Tibial artery (tissue), 4 donors: ENCODE measurements around the gene ZAR1L.
"Not testable (repeated sequence)": the region's sequence is repeated elsewhere in the genome, so short reads cannot be mapped to it uniquely, and the experiment has no call there.

ENCODE experiments used
- DNase-seq, 2 donors: peaks; one replicate each; pipeline ENCODE4 v3.0.0-alpha.2; 2019
- H3K27ac ChIP-seq, 2 donors: fragments of 200-600 bp; sonication (generic) in 1 of 2; 1 replicate in 1 of 2; 2 replicates in 1 of 2; pipeline ENCODE4 v1.5.1; 2018 to 2019; ENCODE audit warnings: mild to moderate bottlenecking in 1 of 2
- H3K27me3 ChIP-seq, 2 donors: fragments of 200-600 bp; sonication (generic) in 1 of 2; one replicate each; pipeline versions ENCODE4 v1.5.1 to v1.6.0; 2016 to 2019
- H3K36me3 ChIP-seq, 3 donors: fragments of 200-600 bp; sonication (generic) in 2 of 3; one replicate each; pipeline ENCODE4 v1.5.1; 2016 to 2019; ENCODE audit warnings: mild to moderate bottlenecking in 2 of 3
- H3K4me1 ChIP-seq, 4 donors: fragments of 200-600 bp; sonication (generic) in 2 of 4; 1 replicate in 3 of 4; 2 replicates in 1 of 4; pipeline ENCODE4 v1.5.1; 2016 to 2019
- H3K4me3 ChIP-seq, 2 donors: fragments of 200-600 bp; sonication (generic) in 1 of 2; 1 replicate in 1 of 2; 2 replicates in 1 of 2; pipeline ENCODE4 v1.5.1; 2018 to 2019; ENCODE audit warnings: mild to moderate bottlenecking in 2 of 2
- H3K9me3 ChIP-seq, 3 donors: fragments of 200-600 bp; sonication (generic) in 1 of 3; one replicate each; pipeline ENCODE4 v1.5.1; 2016 to 2019
- intact Hi-C: fragments of 100-400 bp; cut with DNase I; formaldehyde crosslinking; loops from one replicate; pipeline ENCODE4 v1.15.0; 2023; ENCODE audit warnings: low total_unique reads
- TF ChIP-seq, protein P1 (sequence below), 2 experiments: fragments of 200-600 bp in 1 of 2; fragments of 450-650 bp in 1 of 2; IDR thresholded peaks; one replicate each; pipeline ENCODE4 v1.5.1; 2017 to 2019; ENCODE audit warnings: antibody characterized with exemption in 2 of 2, mild to moderate bottlenecking in 1 of 2, moderate library complexity in 1 of 2

Gene ZAR1L, protein sequence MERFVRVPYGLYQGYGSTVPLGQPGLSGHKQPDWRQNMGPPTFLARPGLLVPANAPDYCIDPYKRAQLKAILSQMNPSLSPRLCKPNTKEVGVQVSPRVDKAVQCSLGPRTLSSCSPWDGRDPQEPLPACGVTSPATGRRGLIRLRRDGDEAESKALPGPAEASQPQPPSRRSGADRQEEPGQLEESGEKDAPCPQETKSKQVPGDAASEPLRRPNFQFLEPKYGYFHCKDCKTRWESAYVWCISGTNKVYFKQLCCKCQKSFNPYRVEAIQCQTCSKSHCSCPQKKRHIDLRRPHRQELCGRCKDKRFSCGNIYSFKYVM

GRCh38 chr13:32315238-32316027, at the start of gene ZAR1L, which contains the start of gene BRCA2:
Gene ZAR1L, minus strand, starts transcription at chr13:32315363. Its CDS starts 3,438 bp downstream, at chr13:32311925.
Gene BRCA2, plus strand, starts transcription at chr13:32315508. Its CDS starts 953 bp downstream, at chr13:32316461.
- peaks cover 0 to 13% (median 3%) of the 10 kb centered on the region in 4 donors for H3K4me1 ChIP-seq
- H3K27ac ChIP-seq: peak within 1 kb of the TSS; percentile 95 to 98
- TF ChIP-seq, protein P1, sequence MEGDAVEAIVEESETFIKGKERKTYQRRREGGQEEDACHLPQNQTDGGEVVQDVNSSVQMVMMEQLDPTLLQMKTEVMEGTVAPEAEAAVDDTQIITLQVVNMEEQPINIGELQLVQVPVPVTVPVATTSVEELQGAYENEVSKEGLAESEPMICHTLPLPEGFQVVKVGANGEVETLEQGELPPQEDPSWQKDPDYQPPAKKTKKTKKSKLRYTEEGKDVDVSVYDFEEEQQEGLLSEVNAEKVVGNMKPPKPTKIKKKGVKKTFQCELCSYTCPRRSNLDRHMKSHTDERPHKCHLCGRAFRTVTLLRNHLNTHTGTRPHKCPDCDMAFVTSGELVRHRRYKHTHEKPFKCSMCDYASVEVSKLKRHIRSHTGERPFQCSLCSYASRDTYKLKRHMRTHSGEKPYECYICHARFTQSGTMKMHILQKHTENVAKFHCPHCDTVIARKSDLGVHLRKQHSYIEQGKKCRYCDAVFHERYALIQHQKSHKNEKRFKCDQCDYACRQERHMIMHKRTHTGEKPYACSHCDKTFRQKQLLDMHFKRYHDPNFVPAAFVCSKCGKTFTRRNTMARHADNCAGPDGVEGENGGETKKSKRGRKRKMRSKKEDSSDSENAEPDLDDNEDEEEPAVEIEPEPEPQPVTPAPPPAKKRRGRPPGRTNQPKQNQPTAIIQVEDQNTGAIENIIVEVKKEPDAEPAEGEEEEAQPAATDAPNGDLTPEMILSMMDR (IDR thresholded peaks at IDR 0.05): no peak
- peak within 1 kb of the TSS; percentile 74 to 89 for H3K4me3 ChIP-seq
- H3K27me3 ChIP-seq: no peaks in the 10 kb centered on the region
- no peaks in the 10 kb centered on the region for H3K36me3 ChIP-seq
- intact Hi-C loops: loop anchor here (2.0 to 10.0 kb wide), 2 partner anchors 303 to 471 kb away; no protein-coding TSS in a partner anchor
- no peaks in the 10 kb centered on the region for H3K9me3 ChIP-seq
- peak; percentile 89 to 92 for DNase-seq

- intact Hi-C loops: no loop called here
- Histone ChIP-seq H3K27ac (no peak overlapping the region), H3K9me3 (no peaks in the 10 kb centered on the region), H3K36me3 (no peaks in the 10 kb centered on the region), H3K27me3 (no peaks in the 10 kb centered on the region), H3K4me1 (no peaks in the 10 kb centered on the region), H3K4me3 (no peak overlapping the region)
- TF ChIP-seq, protein P1 (IDR thresholded peaks at IDR 0.05): no peak
- no peak for DNase-seq
These were observed 47.4 kb upstream of the ZAR1L start for GRCh38 chr13:32362574-32362973.

- H3K27me3 ChIP-seq, H3K4me3 ChIP-seq, H3K36me3 ChIP-seq, H3K9me3 ChIP-seq, DNase-seq, H3K27ac ChIP-seq, H3K4me1 ChIP-seq, intact Hi-C loops: not testable (repeated sequence)
These were observed 40.8 kb upstream of the ZAR1L start for GRCh38 chr13:32355935-32356334.

DNA sequence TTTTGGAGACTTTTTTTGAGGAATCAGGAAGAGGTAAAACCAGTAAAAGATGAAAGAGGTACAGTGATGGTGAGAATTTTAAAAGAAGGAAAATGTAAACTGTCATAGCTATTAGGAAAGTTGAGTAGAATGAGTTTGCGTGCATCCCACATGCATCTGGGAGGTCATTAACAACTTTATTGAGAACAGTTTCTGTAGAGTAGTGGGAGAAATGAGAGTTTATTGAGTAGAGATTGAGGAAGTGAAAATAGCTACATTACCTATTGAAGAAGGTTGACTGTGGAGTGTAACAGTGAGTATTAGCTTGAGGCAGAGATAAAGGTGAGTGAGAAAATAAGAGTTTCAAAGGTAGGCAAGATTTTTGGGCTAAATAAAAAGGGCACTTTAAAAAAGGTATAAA, 38.9 kb upstream of the ZAR1L start:
- Histone ChIP-seq H3K4me1 (no peaks in the 10 kb centered on the region), H3K36me3 (no peaks in the 10 kb centered on the region), H3K9me3 (no peaks in the 10 kb centered on the region), H3K4me3 (no peak overlapping the region), H3K27me3 (no peaks in the 10 kb centered on the region), H3K27ac (no peak overlapping the region)
- TF ChIP-seq, protein P1 (IDR thresholded peaks at IDR 0.05): no peak
- intact Hi-C loops: no loop called here
- DNase-seq: no peak

DNA sequence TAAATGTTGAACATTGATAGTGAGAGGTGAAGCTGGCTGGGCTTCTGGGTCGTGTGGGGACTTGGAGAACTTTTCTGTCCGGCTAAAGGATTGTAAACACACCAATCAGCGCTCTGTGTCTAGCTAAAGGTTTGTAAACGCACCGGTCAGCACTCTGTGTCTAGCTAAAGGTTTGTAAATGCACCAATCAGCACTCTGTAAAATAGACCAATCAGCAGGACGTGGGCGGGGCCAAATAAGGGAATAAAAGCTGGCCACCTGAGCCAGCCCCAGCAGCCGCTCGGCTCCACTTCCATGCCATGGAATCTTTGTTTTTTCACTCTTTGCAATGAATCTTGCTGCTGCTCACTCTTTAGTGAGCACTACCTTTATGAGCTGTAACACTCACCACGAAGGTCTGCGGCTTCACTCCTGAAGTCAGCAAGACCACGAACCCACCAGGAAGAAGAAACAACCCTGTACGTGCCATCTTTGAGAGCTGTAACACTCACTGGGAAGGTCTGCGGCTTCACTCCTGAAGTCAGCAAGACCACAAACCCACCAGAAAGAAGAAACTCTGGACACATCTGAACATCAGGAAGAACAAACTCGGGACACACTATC, 35.8 kb upstream of the ZAR1L start:
- H3K27ac ChIP-seq, DNase-seq, H3K4me1 ChIP-seq, H3K4me3 ChIP-seq, H3K9me3 ChIP-seq, H3K27me3 ChIP-seq, intact Hi-C loops, H3K36me3 ChIP-seq: not testable (repeated sequence)

- Histone ChIP-seq H3K4me1 (no peaks in the 10 kb centered on the region), H3K27ac (no peak overlapping the region), H3K36me3 (no peaks in the 10 kb centered on the region), H3K4me3 (no peak overlapping the region), H3K9me3 (no peaks in the 10 kb centered on the region), H3K27me3 (no peaks in the 10 kb centered on the region)
- DNase-seq: no peak
- TF ChIP-seq, protein P1 (IDR thresholded peaks at IDR 0.05): no peak
- intact Hi-C loops: no loop called here
These were observed 32.5 kb upstream of the ZAR1L start for GRCh38 chr13:32347651-32348050.
